ENCODE measurements around the gene ZCWPW1.

ZCWPW1 gene

DNA sequence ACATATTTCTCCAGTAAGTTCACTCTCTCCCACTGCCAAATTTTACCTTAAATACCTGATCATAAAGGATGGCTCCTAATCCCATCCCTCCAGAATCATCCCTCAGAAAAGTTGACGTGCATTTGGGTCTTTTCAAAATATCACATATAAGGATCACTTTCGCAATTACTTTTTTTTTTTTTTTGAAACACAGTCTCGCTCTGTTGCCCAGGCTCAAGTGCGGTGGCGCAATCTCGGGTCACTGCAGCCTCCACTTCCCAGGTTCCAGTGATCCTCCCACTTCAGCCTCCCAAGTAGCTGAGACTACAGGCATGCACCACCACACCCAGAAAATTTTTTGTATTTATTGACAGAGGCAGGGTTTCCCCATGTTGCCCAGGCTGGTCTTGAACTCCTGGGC lies 17.4 kb downstream of the ZCWPW1 start:
- TF ChIP-seq CTCF (conservative IDR thresholded peaks at IDR 0.05; ENCODE audit: low read depth, low read length), result no peak
- no peak overlapping the region for H3K4me3 ChIP-seq (ENCODE audit: low read depth, low read length)
- no peak for DNase-seq (ENCODE audit: low read depth)

GRCh38 chr7:100407285-100408180 lies 21.0 kb downstream of the ZCWPW1 start:
- peak; percentile 88 for DNase-seq (ENCODE audit: low read depth)
- peak; percentile 73 for TF ChIP-seq CTCF (conservative IDR thresholded peaks at IDR 0.05; ENCODE audit: low read depth, low read length)
- H3K4me3 ChIP-seq (ENCODE audit: low read depth, low read length), result no peak overlapping the region

DNA sequence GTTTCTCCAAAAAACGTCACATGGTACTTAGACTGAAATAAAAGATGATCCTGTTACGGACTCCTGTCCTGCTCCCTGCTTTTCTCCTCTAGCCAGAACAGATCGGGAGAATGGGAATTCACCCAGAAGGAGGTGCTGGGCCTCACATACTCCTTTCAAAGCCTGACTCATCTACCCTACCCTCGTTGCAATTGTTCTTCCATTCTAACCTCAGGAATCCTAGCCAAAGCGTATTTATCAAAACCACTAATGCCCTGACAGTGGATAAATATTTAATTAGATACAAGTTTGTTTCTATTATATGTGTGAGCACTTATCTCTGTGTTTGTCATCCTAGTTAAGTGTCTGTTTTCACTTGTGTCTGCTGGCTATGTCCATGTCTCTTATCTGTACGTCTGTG lies 21.7 kb downstream of the ZCWPW1 start:
- H3K4me3 ChIP-seq (ENCODE audit: low read depth, low read length), result no peak overlapping the region
- peak; percentile 53 for DNase-seq (ENCODE audit: low read depth)
- no peak for TF ChIP-seq CTCF (conservative IDR thresholded peaks at IDR 0.05; ENCODE audit: low read depth, low read length)

DNA sequence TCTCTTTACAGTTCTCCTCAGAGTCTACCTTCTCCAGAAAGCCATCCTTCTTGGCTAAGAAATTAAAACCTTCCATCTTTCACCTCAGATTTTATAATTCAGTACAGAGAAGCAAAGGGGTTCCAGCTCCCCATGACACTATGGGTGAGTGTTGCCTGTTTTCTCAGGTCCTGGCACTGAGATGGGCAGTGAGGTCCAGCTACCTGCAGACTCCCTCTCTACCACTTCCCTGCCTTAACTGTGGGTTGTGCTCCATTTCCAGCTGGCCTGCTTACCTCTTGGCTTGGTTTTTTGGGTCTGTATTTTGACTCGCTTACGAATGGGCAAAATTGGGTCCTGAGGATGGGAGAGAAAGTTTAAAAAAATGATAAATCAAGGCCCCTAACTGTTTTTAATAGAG lies 26.3 kb downstream of the ZCWPW1 start:
- TF ChIP-seq CTCF (conservative IDR thresholded peaks at IDR 0.05; ENCODE audit: low read depth, low read length), result no peak
- H3K4me3 ChIP-seq (ENCODE audit: low read depth, low read length), result no peak overlapping the region
- no peak for DNase-seq (ENCODE audit: low read depth)

DNA sequence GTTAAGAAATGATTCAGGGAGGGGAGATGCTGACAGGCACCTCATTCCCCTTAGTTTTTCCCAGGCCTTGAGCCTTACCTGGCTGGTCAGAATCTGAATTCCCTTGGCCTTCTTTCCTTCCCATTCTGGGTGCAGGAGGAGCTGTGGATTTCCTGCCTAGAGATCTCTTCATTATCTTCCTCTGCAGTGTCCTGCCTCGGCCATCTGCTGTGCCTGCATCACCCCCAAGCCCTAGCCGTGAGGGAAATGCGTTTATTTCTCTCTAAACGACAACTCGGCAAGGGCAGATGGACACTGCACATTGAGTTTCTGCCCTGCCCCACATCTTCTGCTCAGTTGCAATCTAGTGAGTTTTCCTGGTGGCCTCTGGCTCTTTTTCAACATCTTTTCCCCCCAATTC lies 26.7 kb downstream of the ZCWPW1 start:
- DNase-seq (ENCODE audit: low read depth), result no peak
- H3K4me3 ChIP-seq (ENCODE audit: low read depth, low read length), result no peak overlapping the region
- TF ChIP-seq CTCF (conservative IDR thresholded peaks at IDR 0.05; ENCODE audit: low read depth, low read length), result no peak

DNA sequence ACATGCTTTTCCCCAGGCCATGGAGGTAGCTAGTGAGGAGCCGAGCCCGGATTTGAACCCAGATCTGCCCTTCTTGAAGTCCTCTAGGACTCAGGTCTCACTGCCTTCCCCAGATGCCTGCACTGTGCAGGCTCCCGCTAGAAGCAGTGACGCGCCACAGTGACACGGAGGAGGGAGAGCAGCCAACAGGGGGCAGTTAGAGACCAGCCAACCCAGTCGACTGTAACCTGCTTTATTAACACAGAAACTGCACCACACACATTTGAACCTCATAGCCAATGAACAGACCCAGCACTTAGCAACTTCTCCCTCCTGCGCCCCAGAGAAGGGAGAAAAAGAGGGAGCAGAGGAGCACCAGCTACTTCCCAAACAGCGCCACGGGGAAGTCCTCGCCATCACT lies 27.8 kb downstream of the ZCWPW1 start:
- no peak for TF ChIP-seq CTCF (conservative IDR thresholded peaks at IDR 0.05; ENCODE audit: low read depth, low read length)
- H3K4me3 ChIP-seq (ENCODE audit: low read depth, low read length), result no peak overlapping the region
- DNase-seq (ENCODE audit: low read depth), result peak; percentile 10

DNA sequence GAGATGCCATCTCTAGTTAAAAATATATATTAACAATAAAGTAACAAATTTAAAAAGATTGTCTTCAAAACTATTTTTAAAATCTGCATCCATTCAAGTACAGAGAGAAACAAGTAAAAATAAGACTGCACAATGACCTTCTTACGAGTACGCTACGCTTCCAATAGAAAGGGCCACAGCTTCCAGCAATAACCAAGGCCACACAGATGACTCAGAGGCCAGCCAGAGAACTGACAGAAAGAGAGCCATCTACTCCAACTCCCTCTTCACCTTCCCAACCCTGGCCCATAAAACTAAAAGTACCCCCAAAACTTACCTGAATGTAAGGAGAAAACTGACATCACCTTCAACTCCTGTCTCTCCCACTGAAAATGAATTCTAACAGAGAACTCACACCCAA lies 28.5 kb downstream of the ZCWPW1 start:
- no peak for TF ChIP-seq CTCF (conservative IDR thresholded peaks at IDR 0.05; ENCODE audit: low read depth, low read length)
- no peak overlapping the region for H3K4me3 ChIP-seq (ENCODE audit: low read depth, low read length)
- no peak for DNase-seq (ENCODE audit: low read depth)
